ENCODE measurements around the gene SPEG. TPM values are rescaled to one million over a fixed set of nuclear protein-coding genes. Genes with fewer than 3 reads are reported as not detected.

SPEG gene
- total RNA-seq, 6 experiments from 2014 or later, result 0.24 to 1.5 (median 0.48) TPM

DNA sequence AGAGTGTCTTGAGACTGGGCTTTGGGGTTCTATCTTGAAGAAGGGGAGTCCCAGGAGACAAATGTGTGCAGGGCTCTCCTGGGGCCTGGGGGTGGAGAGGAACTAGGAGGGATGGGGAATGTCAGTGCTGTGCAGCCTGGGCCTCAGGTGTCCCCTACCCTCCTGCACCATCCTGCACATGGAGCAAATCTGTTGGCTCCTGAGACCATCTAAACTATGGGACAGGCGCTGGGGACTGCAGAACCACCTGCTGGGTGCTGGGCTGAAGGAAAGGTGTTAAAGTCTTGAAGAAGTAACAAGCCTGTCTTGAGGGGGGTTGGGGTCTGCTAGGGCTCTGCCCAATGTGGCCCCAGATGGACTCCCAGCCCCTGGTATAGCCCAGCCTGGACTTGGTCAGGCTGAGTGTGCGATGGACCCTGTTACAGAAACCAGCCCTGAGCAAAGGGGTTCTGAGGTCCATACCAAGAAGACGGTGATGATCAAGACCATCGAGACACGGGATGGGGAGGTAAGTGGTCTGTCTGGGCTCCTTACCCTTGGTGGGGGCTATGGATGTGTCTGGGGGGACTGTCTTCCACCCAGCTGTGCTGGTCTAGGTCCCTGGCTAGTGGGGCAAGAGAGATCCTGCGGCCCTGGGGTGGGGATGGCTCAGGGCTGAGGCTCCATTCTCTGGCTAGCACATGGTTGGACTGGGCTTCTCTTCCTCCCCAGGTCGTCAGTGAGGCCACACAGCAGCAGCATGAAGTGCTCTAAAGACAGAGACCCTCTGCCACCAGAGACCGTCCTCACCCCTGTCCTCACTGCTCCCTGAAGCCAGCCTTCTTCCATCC lies 9.2 kb upstream of the SPEG start:
- no peaks in the 10 kb centered on the region for H3K36me3 ChIP-seq
- intact Hi-C loops (cut with DNase I), result no loop called here
- no peaks in the 10 kb centered on the region for H3K9me3 ChIP-seq
- H3K27ac ChIP-seq, result no peak overlapping the region
- TF ChIP-seq POLR2A (IDR thresholded peaks at IDR 0.05), result no peak
- TF ChIP-seq, protein P1, sequence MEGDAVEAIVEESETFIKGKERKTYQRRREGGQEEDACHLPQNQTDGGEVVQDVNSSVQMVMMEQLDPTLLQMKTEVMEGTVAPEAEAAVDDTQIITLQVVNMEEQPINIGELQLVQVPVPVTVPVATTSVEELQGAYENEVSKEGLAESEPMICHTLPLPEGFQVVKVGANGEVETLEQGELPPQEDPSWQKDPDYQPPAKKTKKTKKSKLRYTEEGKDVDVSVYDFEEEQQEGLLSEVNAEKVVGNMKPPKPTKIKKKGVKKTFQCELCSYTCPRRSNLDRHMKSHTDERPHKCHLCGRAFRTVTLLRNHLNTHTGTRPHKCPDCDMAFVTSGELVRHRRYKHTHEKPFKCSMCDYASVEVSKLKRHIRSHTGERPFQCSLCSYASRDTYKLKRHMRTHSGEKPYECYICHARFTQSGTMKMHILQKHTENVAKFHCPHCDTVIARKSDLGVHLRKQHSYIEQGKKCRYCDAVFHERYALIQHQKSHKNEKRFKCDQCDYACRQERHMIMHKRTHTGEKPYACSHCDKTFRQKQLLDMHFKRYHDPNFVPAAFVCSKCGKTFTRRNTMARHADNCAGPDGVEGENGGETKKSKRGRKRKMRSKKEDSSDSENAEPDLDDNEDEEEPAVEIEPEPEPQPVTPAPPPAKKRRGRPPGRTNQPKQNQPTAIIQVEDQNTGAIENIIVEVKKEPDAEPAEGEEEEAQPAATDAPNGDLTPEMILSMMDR (IDR thresholded peaks at IDR 0.05), result no peak
- peak in 2 of 4 donors; percentile 10 to 12 for ATAC-seq
- DNase-seq, result peak in 1 of 3 donors; percentile 37
- H3K4me3 ChIP-seq, result no peak overlapping the region
- H3K27me3 ChIP-seq, result no peaks in the 10 kb centered on the region
- WGBS (ENCODE audit: insufficient coverage, low coverage, low lambda C conversion rate, missing lambda C conversion rate), result 67% methylated on average over 1 of the region's 8 CpGs
- H3K4me1 ChIP-seq, result no peaks in the 10 kb centered on the region

DNA sequence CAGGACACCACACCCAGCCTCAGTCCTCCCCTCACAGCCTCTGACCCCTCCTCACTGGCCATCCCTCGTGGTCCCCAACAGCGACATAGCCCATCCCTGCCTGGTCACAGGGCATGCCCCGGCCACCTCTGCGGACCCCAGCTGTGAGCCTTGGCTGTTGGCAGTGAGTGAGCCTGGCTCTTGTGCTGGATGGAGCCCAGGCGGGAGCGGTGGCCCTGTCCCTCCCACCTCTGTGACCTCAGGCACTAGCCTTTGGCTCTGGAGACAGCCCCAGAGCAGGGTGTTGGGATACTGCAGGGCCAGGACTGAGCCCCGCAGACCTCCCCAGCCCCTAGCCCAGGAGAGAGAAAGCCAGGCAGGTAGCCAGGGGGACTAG lies 8.6 kb upstream of the SPEG start:
- 55% methylated on average over 7 of the region's 7 CpGs for WGBS (ENCODE audit: insufficient coverage, low coverage, low lambda C conversion rate, missing lambda C conversion rate)
- ATAC-seq (peak in 1 of 4 donors; percentile 20), DNase-seq (no peak)
- no peak overlapping the region for H3K4me3 ChIP-seq
- no peaks in the 10 kb centered on the region for H3K36me3 ChIP-seq
- intact Hi-C loops (cut with DNase I), result no loop called here
- TF ChIP-seq POLR2A (IDR thresholded peaks at IDR 0.05), result no peak
- TF ChIP-seq, protein P1 (IDR thresholded peaks at IDR 0.05), result no peak
- no peaks in the 10 kb centered on the region for H3K9me3 ChIP-seq
- no peak overlapping the region for H3K27ac ChIP-seq
- H3K27me3 ChIP-seq, result no peaks in the 10 kb centered on the region
- H3K4me1 ChIP-seq, result no peaks in the 10 kb centered on the region

DNA sequence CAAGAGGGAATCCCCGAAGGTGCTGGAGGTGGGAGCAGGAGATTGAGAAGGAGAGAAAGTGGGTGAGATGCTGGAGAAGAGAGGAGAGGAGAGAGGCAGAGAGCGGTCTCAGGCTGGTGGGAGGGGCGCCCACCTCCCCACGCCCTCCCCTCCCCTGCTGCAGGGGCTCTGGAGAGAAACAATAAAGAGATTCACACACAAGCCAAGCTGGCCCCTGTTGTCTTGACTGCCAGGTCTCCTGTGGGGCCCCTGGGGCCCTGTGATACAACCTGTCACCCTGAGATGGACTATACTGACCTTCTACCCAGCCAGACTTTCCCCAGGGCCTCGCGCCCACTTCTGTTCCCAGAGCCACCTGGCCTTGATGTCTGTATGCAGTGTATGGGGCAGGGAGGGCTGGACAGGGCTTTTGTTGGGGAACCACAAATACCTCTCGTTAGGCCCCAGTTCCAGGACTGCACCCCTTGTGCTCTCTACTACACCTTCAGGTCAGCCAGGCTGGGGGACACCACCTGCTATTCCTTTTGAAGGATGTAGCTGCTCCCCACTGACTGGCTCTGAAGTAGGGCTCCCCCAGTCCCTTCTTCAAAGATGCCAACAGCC lies 8.0 kb upstream of the SPEG start:
- H3K4me3 ChIP-seq, result no peak overlapping the region
- DNase-seq (no peak), ATAC-seq (no peak)
- TF ChIP-seq, protein P1 (IDR thresholded peaks at IDR 0.05), result no peak
- TF ChIP-seq POLR2A (IDR thresholded peaks at IDR 0.05), result no peak
- no peak overlapping the region for H3K27ac ChIP-seq
- H3K4me1 ChIP-seq, result no peaks in the 10 kb centered on the region
- intact Hi-C loops (cut with DNase I), result no loop called here
- H3K36me3 ChIP-seq, result no peaks in the 10 kb centered on the region
- H3K9me3 ChIP-seq, result no peaks in the 10 kb centered on the region
- 57% methylated on average over 3 of the region's 7 CpGs for WGBS (ENCODE audit: insufficient coverage, low coverage, low lambda C conversion rate, missing lambda C conversion rate)
- H3K27me3 ChIP-seq, result no peaks in the 10 kb centered on the region

DNA sequence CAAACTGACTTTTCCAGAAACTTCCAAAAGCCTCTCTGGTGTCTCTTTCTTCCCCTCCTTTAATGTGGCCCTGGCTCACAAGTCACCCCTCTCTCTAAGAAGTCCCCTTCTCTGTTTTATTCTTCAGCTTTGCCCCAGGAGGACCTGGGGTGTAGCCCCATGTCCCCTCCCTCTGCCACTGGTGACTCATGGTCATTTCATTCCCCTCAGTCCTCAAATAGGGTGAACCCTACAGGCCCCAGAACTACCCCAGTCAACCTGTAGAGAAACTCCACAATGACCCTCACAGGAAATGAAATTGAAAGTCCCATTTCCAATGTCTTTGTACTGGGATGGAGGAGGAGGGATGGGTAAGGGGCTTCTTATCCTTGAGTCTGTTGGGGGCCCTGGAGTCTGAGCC lies 6.2 kb upstream of the SPEG start:
- intact Hi-C loops (cut with DNase I), result no loop called here
- no peak overlapping the region for H3K27ac ChIP-seq
- DNase-seq, result no peak
- no peak for ATAC-seq
- no peak for TF ChIP-seq POLR2A (IDR thresholded peaks at IDR 0.05)
- H3K27me3 ChIP-seq, result no peaks in the 10 kb centered on the region
- H3K36me3 ChIP-seq, result no peaks in the 10 kb centered on the region
- no peaks in the 10 kb centered on the region for H3K4me1 ChIP-seq
- no peak overlapping the region for H3K4me3 ChIP-seq
- no peaks in the 10 kb centered on the region for H3K9me3 ChIP-seq

DNA sequence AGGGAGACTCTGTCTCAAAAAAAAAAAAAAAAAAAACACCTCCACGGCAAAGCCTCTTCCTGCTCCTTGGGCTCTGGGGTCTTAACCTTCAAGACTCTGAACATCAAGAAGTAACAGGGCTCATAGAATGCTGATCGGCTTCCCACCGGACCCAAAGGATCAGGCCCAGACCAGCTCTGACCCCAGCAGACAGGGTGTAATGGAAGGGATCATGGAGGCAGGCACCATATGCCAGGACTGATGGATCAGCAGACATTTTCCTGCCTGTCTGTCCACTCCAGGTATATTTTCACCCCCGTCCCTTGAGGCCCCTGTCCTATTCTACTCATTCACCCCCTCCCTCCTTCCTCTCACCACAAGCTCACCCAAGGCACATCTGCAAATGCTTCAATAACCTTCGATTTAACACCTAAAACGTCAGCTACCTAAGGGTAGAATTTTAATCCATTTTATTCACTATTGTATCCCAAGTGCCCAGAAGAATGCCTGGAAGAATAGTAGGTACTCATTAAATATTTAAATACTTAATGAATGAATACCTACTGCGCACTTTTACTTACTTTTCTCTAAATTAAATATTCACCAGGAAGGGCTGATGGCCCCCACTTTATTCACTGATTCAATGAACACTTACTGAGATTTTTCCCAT lies 4.6 kb upstream of the SPEG start:
- TF ChIP-seq, protein P1 (IDR thresholded peaks at IDR 0.05), result no peak
- no peak for TF ChIP-seq POLR2A (IDR thresholded peaks at IDR 0.05)
- ATAC-seq, result no peak
- no peaks in the 10 kb centered on the region for H3K9me3 ChIP-seq
- no peak for DNase-seq
- H3K4me1 ChIP-seq, result peaks cover 0 to 4% (median 0%) of the 10 kb centered on the region in 4 donors
- no peaks in the 10 kb centered on the region for H3K36me3 ChIP-seq
- 74% methylated on average over 4 of the region's 7 CpGs for WGBS (ENCODE audit: insufficient coverage, low coverage, low lambda C conversion rate, missing lambda C conversion rate)
- intact Hi-C loops (cut with DNase I), result no loop called here
- no peaks in the 10 kb centered on the region for H3K27me3 ChIP-seq
- no peak overlapping the region for H3K27ac ChIP-seq
- H3K4me3 ChIP-seq, result no peak overlapping the region

All from right lobe of liver (tissue), 6 donors.